GM12874 (cell line): ENCODE data around the gene LRP10.

Experiments used
- CTCF ChIP-seq: IDR thresholded peaks from 2 replicates; pipeline ENCODE4 v1.5.1; 2011; ENCODE audit warnings: low read depth, mild to moderate bottlenecking, control low read depth, low read length, moderate library complexity; ENCODE audit not compliant: insufficient read depth

Gene LRP10

GRCh38 chr14:22847661-22848341, 23.7 kb upstream of the LRP10 start:
- TF ChIP-seq CTCF, result peak; percentile 52

- TF ChIP-seq CTCF, result no peak
Measured at GRCh38 chr14:22848351-22849164, 23.0 kb upstream of the LRP10 start.

- TF ChIP-seq CTCF, result no peak
Measured at GRCh38 chr14:22849212-22849819, 22.2 kb upstream of the LRP10 start.

GRCh38 chr14:22850944-22851764, 20.4 kb upstream of the LRP10 start:
- no peak for TF ChIP-seq CTCF

GRCh38 chr14:22852599-22852939, 19.0 kb upstream of the LRP10 start:
- no peak for TF ChIP-seq CTCF

GRCh38 chr14:22852940-22853767, 18.4 kb upstream of the LRP10 start:
- peak; percentile 94 for TF ChIP-seq CTCF
